Activated CD4-positive, CD25-positive, alpha-beta regulatory T cell treated with anti-CD3 and anti-CD28 coated beads, Interleukin-2, amount 50 U/mL, for 72 hours (primary cell): Measurements from ENCODE around the gene ARL4D.
"Not testable (repeated sequence)": the region's sequence is repeated elsewhere in the genome, so short reads cannot be mapped to it uniquely, and the experiment has no call there.

ENCODE experiments used
- DNase-seq: peaks from one replicate; pipeline ENCODE4 v3.0.0; 2021

The ARL4D gene, protein sequence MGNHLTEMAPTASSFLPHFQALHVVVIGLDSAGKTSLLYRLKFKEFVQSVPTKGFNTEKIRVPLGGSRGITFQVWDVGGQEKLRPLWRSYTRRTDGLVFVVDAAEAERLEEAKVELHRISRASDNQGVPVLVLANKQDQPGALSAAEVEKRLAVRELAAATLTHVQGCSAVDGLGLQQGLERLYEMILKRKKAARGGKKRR

GRCh38 chr17:43398724-43399595 lies at the start of gene ARL4D:
Gene ARL4D, plus strand, starts transcription at chr17:43398993. Its CDS starts 740 bp downstream, at chr17:43399733.
- peak; percentile 75 for DNase-seq

- no peak for DNase-seq
Observed at GRCh38 chr17:43349142-43349541, 49.7 kb upstream of the ARL4D start.

GRCh38 chr17:43350888-43351361 lies 47.9 kb upstream of the ARL4D start:
- no peak for DNase-seq

- DNase-seq: no peak
Observed at GRCh38 chr17:43351691-43352090, 47.1 kb upstream of the ARL4D start.

GRCh38 chr17:43352579-43353331 lies 46.0 kb upstream of the ARL4D start:
- DNase-seq: no peak

GRCh38 chr17:43353393-43353792 lies 45.4 kb upstream of the ARL4D start:
- DNase-seq: no peak

GRCh38 chr17:43354371-43354770 lies 44.4 kb upstream of the ARL4D start:
- no peak for DNase-seq

GRCh38 chr17:43356450-43356849 lies 42.3 kb upstream of the ARL4D start:
- no peak for DNase-seq

GRCh38 chr17:43356999-43357398 lies 41.8 kb upstream of the ARL4D start:
- DNase-seq: no peak

GRCh38 chr17:43359469-43360110 lies 39.2 kb upstream of the ARL4D start:
- no peak for DNase-seq

GRCh38 chr17:43360376-43360738 lies 38.4 kb upstream of the ARL4D start:
- DNase-seq: peak; percentile 41

- peak; percentile 75 for DNase-seq
Observed at GRCh38 chr17:43360739-43361505, 37.9 kb upstream of the ARL4D start.

DNA sequence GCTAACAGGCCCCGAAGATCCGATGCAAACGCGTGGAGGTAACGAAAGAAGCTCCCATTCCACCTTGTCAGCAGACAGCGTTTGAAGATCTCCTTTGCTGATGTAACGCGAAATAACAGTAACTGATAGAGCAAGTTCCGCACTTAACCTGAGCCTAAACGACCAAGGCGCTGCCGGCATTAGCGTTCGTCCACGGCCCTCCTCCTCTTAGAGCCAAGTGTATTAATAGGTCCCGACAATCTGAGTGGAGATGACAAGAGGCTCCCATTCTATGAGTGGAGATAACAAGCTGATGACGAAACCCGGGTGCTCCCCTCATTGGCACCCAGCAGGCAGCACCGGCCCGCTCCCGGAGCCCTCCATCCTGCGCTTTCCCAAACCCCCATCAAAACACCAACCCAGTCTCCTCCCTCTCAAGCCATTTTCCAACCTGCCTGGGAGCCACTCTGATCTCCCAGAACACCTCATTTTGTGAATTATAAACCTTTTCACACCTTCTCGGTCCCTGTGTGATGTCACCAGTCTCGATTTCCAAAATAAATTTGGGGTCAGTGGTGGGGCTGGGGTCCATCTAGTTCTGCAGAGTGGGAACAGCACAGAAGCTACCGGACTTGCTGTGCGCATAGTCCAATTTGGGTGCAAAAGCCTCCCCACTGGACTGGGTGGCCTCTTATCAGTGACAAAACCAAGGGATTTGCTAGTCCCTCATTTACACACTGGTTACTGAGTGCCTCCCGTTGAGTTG lies 35.4 kb upstream of the ARL4D start:
- DNase-seq: no peak

DNA sequence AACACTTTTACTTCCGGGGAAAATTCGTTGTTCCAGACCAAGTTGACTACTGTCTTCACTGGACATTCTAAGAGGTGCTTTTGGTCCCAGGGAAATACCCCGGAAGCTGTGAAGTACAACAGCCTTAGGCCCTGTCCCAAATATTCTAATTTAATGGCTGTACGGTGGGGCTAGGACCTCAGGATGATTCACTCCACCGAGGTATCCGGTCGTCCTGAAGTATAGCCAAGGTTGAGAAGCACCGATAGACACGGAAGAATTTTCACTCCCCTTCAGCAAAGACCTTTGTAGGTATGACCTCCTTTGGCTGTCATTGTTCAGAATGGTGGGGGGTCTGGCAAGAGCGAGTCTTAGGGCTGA lies 34.9 kb upstream of the ARL4D start:
- DNase-seq: no peak

GRCh38 chr17:43365356-43365755 lies 33.4 kb upstream of the ARL4D start:
- DNase-seq: no peak

DNA sequence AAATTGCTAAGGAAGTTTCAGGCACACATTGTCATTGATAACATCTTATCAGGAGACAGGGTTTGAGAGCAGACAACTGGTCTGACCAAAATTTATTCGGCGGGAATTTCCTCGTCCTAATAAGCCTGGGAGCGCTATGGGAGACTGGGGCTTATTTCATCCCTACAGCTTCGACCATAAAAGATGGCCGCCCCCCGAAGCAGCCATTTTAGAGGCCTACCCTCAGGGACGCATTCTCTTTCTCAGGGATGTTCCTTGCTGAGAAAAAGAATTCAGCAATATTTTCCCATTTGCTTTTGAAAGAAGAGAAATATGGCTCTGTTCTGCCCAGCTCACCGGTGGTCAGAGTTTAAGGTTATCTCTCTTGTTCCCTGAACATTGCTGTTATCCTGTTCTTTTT lies 32.9 kb upstream of the ARL4D start:
- not testable (repeated sequence) for DNase-seq

DNA sequence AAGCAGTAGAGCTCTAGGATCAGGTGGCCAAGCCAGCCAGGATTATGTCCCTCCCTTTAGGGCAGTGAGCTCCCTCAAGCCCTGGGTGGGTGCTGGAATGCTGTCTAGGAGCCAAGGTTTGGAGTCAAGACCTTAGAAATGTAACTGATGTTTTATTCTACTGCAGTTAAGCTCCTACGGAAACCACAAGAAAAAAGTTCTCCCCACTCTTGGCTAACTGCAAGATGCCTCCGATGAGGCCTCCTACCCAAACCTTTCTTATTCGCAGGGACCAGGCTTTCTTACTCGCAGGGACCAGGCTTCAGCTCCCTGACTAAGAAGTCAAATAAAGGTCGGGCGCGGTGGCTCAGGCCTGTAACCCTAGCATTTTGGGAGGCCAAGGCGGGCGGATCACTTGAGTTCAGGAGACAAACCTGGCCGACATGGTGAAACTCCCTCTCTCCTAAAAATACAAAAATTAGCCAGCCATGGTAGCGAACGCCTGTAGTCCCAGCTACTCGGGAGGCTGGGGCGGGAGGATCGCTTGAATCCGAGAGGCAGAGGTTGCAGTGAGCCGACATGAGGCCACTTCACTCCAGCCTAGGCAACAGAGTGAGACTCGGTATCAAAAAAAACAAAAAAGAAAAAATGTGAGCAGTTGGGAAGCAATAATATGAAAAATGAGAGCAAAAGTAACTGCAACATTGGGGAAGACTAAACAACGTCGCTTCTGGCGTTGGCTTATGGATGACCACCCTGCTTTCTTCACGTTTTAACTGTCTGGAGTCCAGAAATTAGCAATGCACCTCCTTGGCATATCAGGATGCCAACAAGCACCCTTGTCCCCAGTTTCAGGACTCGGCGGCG lies 31.7 kb upstream of the ARL4D start:
- DNase-seq: no peak

DNA sequence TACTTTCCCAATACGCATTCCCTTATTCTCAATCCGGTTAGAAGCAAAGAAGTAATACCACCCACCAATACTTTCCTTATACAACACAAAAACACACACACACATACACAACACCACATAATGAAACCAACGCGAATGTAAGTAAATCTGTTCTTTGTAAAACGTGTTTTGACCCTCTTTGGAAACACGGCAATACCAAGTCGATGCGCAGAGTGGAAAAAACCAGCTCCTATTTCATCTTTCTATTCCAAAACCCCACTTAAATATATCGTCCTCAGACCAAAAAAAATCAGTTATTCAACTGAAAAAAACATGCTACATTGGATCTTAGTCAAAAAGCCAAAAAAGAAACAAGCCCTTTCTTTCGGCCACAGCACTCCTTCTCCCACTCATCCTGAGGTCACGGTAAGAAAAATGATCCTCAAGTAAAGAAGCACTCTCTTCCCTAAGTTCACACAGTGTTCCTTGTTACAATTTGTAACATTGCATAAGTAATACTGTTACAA lies 31.0 kb upstream of the ARL4D start:
- no peak for DNase-seq

- DNase-seq: peak; percentile 69
Observed at GRCh38 chr17:43368740-43369506, 29.9 kb upstream of the ARL4D start.

GRCh38 chr17:43369986-43370385 lies 28.8 kb upstream of the ARL4D start:
- no peak for DNase-seq
